Hepatocyte (in vitro differentiated cells): ENCODE data around the gene CDC42SE2.

Source experiments
- EZH2 ChIP-seq: fragments of 200-600 bp; sonication (generic); IDR thresholded peaks from 2 replicates; pipeline ENCODE4 v1.6.1; 2016; ENCODE audit warnings: antibody characterized with exemption, mild to moderate bottlenecking, borderline replicate concordance
- TF ChIP-seq, protein P1 (sequence below): fragments of 200-600 bp; sonication (generic); IDR thresholded peaks from 2 replicates; pipeline ENCODE4 v1.5.1; 2016; ENCODE audit warnings: antibody characterized with exemption, mild to moderate bottlenecking; ENCODE audit not compliant: poor library complexity

DNA sequence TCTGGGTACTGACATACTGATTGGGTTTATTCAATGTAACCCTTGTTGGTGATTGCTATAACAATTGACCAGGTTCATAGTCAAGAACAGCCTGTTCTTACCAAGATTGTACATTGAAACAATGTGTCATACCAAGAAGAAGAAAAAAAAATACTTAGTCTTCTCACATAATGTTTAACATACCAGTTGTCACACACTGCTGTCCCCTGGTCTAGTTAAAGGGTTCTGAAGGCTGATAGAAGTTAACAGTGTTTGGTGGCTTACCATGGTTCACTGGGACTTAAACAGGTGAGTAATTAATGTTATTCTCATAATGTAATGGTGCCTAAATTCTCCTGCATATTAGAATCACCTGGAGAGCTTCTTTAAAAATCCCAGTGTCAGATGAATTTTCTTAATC is 18.5 kb upstream of the CDC42SE2 start:
- TF ChIP-seq, protein P1, sequence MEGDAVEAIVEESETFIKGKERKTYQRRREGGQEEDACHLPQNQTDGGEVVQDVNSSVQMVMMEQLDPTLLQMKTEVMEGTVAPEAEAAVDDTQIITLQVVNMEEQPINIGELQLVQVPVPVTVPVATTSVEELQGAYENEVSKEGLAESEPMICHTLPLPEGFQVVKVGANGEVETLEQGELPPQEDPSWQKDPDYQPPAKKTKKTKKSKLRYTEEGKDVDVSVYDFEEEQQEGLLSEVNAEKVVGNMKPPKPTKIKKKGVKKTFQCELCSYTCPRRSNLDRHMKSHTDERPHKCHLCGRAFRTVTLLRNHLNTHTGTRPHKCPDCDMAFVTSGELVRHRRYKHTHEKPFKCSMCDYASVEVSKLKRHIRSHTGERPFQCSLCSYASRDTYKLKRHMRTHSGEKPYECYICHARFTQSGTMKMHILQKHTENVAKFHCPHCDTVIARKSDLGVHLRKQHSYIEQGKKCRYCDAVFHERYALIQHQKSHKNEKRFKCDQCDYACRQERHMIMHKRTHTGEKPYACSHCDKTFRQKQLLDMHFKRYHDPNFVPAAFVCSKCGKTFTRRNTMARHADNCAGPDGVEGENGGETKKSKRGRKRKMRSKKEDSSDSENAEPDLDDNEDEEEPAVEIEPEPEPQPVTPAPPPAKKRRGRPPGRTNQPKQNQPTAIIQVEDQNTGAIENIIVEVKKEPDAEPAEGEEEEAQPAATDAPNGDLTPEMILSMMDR, result no peak
- no peak for TF ChIP-seq EZH2
